OCI-LY3 (cell line): ENCODE measurements around the gene EIF4E.

Experiments used
- H2AFZ ChIP-seq: fragments of 200-600, 300-600 bp; shearing (Covaris generic); 2 replicates; pipeline ENCODE4 v1.6.0; 2014; ENCODE audit warnings: antibody characterized with exemption, low read depth, low read length
- H3K27ac ChIP-seq: fragments of 200-600, 300-600 bp; sonication (generic); 2 replicates; pipeline ENCODE4 v1.5.1; 2014; ENCODE audit warnings: mild to moderate bottlenecking, low read length, moderate library complexity, mixed read lengths
- H3K27me3 ChIP-seq: fragments of 200-600, 300-600 bp; sonication (generic); 2 replicates; pipeline ENCODE4 v1.6.1; 2014; ENCODE audit warnings: low read depth, low read length, mixed read lengths
- H3K36me3 ChIP-seq: fragments of 200-600, 300-600 bp; sonication (generic); replicated peaks from 2 replicates; pipeline ENCODE3; 2014; ENCODE audit warnings: low read depth, low read length, mixed read lengths
- H3K4me1 ChIP-seq: fragments of 300-600, 200-600 bp; sonication (generic); 2 replicates; pipeline ENCODE4 v1.6.1; 2014; ENCODE audit warnings: low read length, mixed read lengths
- H3K4me2 ChIP-seq: fragments of 200-600, 300-600 bp; sonication (generic); 2 replicates; pipeline ENCODE4 v1.6.1; 2014; ENCODE audit warnings: low read length, mixed read lengths
- H3K4me3 ChIP-seq: fragments of 300-600, 200-600 bp; sonication (generic); 2 replicates; pipeline ENCODE4 v1.5.1; 2014; ENCODE audit warnings: antibody characterized with exemption, mild to moderate bottlenecking, low read length, moderate library complexity
- H3K79me2 ChIP-seq: fragments of 300-600, 200-600 bp; shearing (Covaris generic); 2 replicates; pipeline ENCODE4 v1.6.1; 2014; ENCODE audit warnings: mild to moderate bottlenecking, low read length, mixed read lengths
- H3K9ac ChIP-seq: fragments of 300-600, 200-600 bp; shearing (Covaris generic); 2 replicates; pipeline ENCODE4 v1.6.0; 2014; ENCODE audit warnings: mild to moderate bottlenecking, low read length, moderate library complexity
- H3K9me3 ChIP-seq: fragments of 200-600, 300-600 bp; shearing (Covaris generic); 2 replicates; pipeline ENCODE4 v1.6.1; 2014; ENCODE audit warnings: low read length, mixed read lengths; ENCODE audit not compliant: insufficient read depth
- H4K20me1 ChIP-seq: fragments of 200-600, 300-600 bp; sonication (generic); 2 replicates; pipeline ENCODE4 v1.6.1; 2016; ENCODE audit warnings: low read length, mixed read lengths; ENCODE audit not compliant: insufficient read depth
- CTCF ChIP-seq: fragments of 200-600, 300-600 bp; sonication (generic); IDR thresholded peaks from 2 replicates; pipeline ENCODE4 v1.5.1; 2014; ENCODE audit warnings: antibody characterized with exemption, low read length, low read depth
- EZH2phosphoT487 ChIP-seq: fragments of 200-600 bp; shearing (Covaris generic); IDR thresholded peaks from 2 replicates; pipeline ENCODE4 v1.6.1; 2018; ENCODE audit warnings: antibody characterized with exemption, mixed run types, low read depth

Gene EIF4E

GRCh38 chr4:98967786-98968329 is 38.9 kb upstream of the EIF4E start:
- Histone ChIP-seq H3K27me3 (no peaks in the 10 kb centered on the region), H3K9me3 (no peaks in the 10 kb centered on the region), H3K27ac (no peak overlapping the region), H3K4me1 (peaks cover 12% of the 10 kb centered on the region), H3K4me2 (no peak overlapping the region), H3K4me3 (no peak overlapping the region), H3K9ac (no peak overlapping the region), H3K36me3 (no peaks in the 10 kb centered on the region), H4K20me1 (no peaks in the 10 kb centered on the region), H2AFZ (no peak overlapping the region), H3K79me2 (no peaks in the 10 kb centered on the region)
- TF ChIP-seq CTCF (no peak), EZH2phosphoT487 (no peak)

- no peaks in the 10 kb centered on the region for H3K79me2 ChIP-seq
- no peak overlapping the region for H3K9ac ChIP-seq
- no peaks in the 10 kb centered on the region for H4K20me1 ChIP-seq
- H3K9me3 ChIP-seq: no peaks in the 10 kb centered on the region
- no peak overlapping the region for H3K27ac ChIP-seq
- H3K27me3 ChIP-seq: no peaks in the 10 kb centered on the region
- H3K4me3 ChIP-seq: no peak overlapping the region
- H3K36me3 ChIP-seq: no peaks in the 10 kb centered on the region
- no peak for TF ChIP-seq CTCF
- no peak for TF ChIP-seq EZH2phosphoT487
- no peak overlapping the region for H3K4me2 ChIP-seq
- H3K4me1 ChIP-seq: peaks cover 12% of the 10 kb centered on the region
- no peak overlapping the region for H2AFZ ChIP-seq
These were observed 38.0 kb upstream of the EIF4E start for GRCh38 chr4:98966926-98967325.

- no peak overlapping the region for H2AFZ ChIP-seq
- no peaks in the 10 kb centered on the region for H3K4me1 ChIP-seq
- no peak overlapping the region for H3K4me2 ChIP-seq
- no peaks in the 10 kb centered on the region for H3K79me2 ChIP-seq
- TF ChIP-seq CTCF (no peak), EZH2phosphoT487 (no peak)
- no peak overlapping the region for H3K27ac ChIP-seq
- H3K9ac ChIP-seq: no peak overlapping the region
- no peaks in the 10 kb centered on the region for H3K36me3 ChIP-seq
- H3K27me3 ChIP-seq: no peaks in the 10 kb centered on the region
- H3K4me3 ChIP-seq: no peak overlapping the region
- H4K20me1 ChIP-seq: no peaks in the 10 kb centered on the region
- no peaks in the 10 kb centered on the region for H3K9me3 ChIP-seq
These were observed 34.9 kb upstream of the EIF4E start for GRCh38 chr4:98963538-98964433.

GRCh38 chr4:98961770-98962169 is 32.8 kb upstream of the EIF4E start:
- TF ChIP-seq CTCF (no peak), EZH2phosphoT487 (no peak)
- H3K27me3 ChIP-seq: no peaks in the 10 kb centered on the region
- no peaks in the 10 kb centered on the region for H3K79me2 ChIP-seq
- no peak overlapping the region for H2AFZ ChIP-seq
- no peaks in the 10 kb centered on the region for H3K9me3 ChIP-seq
- no peak overlapping the region for H3K4me2 ChIP-seq
- H4K20me1 ChIP-seq: no peaks in the 10 kb centered on the region
- H3K36me3 ChIP-seq: no peaks in the 10 kb centered on the region
- no peak overlapping the region for H3K9ac ChIP-seq
- H3K4me1 ChIP-seq: no peaks in the 10 kb centered on the region
- no peak overlapping the region for H3K27ac ChIP-seq
- H3K4me3 ChIP-seq: no peak overlapping the region
